Measurements from ENCODE around the gene EIF4G2.

DNA sequence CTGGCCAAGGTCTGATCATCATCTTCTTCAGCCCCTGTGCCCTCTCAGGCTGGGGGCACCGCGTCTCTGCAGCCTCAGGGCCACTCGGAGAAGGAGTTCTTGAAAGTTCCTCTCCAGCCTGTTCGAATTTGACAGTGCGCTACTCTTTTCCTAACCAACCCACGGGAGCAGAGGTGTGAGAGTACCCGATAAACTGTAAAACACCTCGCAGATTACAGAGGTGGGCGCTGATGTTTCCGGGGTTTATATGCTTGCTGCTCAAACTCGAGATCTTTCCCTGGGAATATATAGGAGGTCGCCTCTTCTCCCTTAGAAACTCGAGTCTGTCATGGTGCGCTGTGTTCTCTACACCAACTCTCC is 57.2 kb downstream of the EIF4G2 start:
- no peak for TF ChIP-seq POLR2A (IDR thresholded peaks at IDR 0.05)
- TF ChIP-seq, protein P1, sequence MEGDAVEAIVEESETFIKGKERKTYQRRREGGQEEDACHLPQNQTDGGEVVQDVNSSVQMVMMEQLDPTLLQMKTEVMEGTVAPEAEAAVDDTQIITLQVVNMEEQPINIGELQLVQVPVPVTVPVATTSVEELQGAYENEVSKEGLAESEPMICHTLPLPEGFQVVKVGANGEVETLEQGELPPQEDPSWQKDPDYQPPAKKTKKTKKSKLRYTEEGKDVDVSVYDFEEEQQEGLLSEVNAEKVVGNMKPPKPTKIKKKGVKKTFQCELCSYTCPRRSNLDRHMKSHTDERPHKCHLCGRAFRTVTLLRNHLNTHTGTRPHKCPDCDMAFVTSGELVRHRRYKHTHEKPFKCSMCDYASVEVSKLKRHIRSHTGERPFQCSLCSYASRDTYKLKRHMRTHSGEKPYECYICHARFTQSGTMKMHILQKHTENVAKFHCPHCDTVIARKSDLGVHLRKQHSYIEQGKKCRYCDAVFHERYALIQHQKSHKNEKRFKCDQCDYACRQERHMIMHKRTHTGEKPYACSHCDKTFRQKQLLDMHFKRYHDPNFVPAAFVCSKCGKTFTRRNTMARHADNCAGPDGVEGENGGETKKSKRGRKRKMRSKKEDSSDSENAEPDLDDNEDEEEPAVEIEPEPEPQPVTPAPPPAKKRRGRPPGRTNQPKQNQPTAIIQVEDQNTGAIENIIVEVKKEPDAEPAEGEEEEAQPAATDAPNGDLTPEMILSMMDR (IDR thresholded peaks at IDR 0.05) = peak in 1 of 4 experiments; percentile 2
